OCI-LY3 (cell line): ENCODE data around the gene TWIST2.

ENCODE experiments used
- EZH2phosphoT487 ChIP-seq: fragments of 200-600 bp; shearing (Covaris generic); IDR thresholded peaks from 2 replicates; pipeline ENCODE4 v1.6.1; 2018; ENCODE audit warnings: antibody characterized with exemption, mixed run types, low read depth
- TF ChIP-seq, protein P1 (sequence below): fragments of 200-600, 300-600 bp; sonication (generic); IDR thresholded peaks from 2 replicates; pipeline ENCODE4 v1.5.1; 2014; ENCODE audit warnings: antibody characterized with exemption, low read length, low read depth

- TF ChIP-seq, protein P1, sequence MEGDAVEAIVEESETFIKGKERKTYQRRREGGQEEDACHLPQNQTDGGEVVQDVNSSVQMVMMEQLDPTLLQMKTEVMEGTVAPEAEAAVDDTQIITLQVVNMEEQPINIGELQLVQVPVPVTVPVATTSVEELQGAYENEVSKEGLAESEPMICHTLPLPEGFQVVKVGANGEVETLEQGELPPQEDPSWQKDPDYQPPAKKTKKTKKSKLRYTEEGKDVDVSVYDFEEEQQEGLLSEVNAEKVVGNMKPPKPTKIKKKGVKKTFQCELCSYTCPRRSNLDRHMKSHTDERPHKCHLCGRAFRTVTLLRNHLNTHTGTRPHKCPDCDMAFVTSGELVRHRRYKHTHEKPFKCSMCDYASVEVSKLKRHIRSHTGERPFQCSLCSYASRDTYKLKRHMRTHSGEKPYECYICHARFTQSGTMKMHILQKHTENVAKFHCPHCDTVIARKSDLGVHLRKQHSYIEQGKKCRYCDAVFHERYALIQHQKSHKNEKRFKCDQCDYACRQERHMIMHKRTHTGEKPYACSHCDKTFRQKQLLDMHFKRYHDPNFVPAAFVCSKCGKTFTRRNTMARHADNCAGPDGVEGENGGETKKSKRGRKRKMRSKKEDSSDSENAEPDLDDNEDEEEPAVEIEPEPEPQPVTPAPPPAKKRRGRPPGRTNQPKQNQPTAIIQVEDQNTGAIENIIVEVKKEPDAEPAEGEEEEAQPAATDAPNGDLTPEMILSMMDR, result no peak
- no peak for TF ChIP-seq EZH2phosphoT487
These were observed 5.8 kb downstream of the TWIST2 start for GRCh38 chr2:238853721-238854120.
